Measurements from ENCODE around the gene TRMT112.

DNA sequence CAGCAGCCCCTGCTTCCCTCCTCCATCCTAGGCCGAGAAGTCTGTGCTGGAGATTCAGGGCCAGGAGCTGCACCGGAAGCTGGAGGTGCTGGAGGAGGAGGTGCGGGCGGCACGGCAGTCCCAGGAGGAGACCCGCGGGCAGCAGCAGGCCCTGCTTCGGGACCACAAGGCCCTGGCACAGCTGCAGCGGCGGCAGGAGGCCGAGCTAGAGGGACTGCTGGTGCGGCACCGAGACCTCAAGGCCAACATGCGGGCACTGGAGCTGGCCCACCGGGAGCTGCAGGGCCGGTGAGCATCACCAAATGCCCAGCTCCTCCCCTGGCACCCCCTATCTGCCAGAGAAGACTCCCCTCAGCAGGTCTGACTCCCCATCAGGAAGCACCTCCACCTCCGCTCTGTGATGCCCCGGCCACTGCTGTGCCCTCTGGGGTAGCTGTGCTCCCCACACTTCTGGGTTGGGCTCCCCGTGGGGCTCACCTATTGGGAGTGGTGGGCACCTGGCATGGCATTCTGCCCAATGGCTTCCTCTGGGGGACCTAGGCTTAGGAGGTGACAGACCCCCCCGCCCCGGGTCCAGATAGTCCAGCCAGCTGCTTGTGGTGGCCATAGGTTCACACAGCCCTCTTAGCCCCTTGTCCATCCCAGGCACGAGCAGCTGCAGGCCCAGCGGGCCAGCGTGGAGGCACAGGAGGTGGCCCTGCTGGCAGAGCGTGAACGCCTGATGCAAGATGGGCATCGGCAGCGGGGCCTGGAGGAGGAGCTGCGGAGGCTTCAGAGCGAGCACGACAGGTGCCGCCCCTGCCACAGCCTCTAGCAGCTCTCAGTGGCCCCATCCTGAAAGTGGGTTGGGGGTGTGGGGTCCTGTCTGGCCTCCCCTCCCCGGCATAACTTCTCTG, 35.0 kb upstream of the TRMT112 start:
- no peak for TF ChIP-seq CTCF (IDR thresholded peaks at IDR 0.05)
- TF ChIP-seq, protein P1, sequence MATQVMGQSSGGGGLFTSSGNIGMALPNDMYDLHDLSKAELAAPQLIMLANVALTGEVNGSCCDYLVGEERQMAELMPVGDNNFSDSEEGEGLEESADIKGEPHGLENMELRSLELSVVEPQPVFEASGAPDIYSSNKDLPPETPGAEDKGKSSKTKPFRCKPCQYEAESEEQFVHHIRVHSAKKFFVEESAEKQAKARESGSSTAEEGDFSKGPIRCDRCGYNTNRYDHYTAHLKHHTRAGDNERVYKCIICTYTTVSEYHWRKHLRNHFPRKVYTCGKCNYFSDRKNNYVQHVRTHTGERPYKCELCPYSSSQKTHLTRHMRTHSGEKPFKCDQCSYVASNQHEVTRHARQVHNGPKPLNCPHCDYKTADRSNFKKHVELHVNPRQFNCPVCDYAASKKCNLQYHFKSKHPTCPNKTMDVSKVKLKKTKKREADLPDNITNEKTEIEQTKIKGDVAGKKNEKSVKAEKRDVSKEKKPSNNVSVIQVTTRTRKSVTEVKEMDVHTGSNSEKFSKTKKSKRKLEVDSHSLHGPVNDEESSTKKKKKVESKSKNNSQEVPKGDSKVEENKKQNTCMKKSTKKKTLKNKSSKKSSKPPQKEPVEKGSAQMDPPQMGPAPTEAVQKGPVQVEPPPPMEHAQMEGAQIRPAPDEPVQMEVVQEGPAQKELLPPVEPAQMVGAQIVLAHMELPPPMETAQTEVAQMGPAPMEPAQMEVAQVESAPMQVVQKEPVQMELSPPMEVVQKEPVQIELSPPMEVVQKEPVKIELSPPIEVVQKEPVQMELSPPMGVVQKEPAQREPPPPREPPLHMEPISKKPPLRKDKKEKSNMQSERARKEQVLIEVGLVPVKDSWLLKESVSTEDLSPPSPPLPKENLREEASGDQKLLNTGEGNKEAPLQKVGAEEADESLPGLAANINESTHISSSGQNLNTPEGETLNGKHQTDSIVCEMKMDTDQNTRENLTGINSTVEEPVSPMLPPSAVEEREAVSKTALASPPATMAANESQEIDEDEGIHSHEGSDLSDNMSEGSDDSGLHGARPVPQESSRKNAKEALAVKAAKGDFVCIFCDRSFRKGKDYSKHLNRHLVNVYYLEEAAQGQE (IDR thresholded peaks at IDR 0.05; ENCODE audit: insufficient read depth in 1 of 2, low read depth in 2 of 2, low read length in 1 of 2) = no peak
